Heart left ventricle (tissue), 16 donors: Measurements from ENCODE around the gene XXYLT1. TPM values are rescaled to one million over a fixed set of nuclear protein-coding genes. Genes with fewer than 3 reads are reported as not detected.
A peak's percentile ranks its signal among the peaks of the same experiment; 100 is the strongest.

Experiments
- ATAC-seq, 4 donors: fragments of 200-7000 bp; cut with Tn5 transposase; one replicate each; pipeline ENCODE4 v1.9.1; 2020 to 2022; ENCODE audit warnings: moderate library complexity in 4 of 4, mild to moderate bottlenecking in 3 of 4, moderate number of reproducible peaks in 1 of 4
- DNase-seq, 5 donors: peaks; one replicate each; pipeline ENCODE4 v3.0.0-alpha.2; 2020
- H3K27ac ChIP-seq, 12 donors: fragments of 200-600 bp; sonication (generic) in 4 of 12; one replicate each; pipeline versions ENCODE4 v1.5.0 to v1.8.0; 2016 to 2022; ENCODE audit warnings: mild to moderate bottlenecking in 2 of 12
- H3K27me3 ChIP-seq, 9 donors: fragments of 200-600 bp; sonication (generic) in 2 of 9; one replicate each; pipeline versions ENCODE4 v1.5.1 to v1.8.0; 2016 to 2022; ENCODE audit warnings: mild to moderate bottlenecking in 3 of 9
- H3K36me3 ChIP-seq, 9 donors: fragments of 200-600 bp; sonication (generic) in 2 of 9; one replicate each; pipeline versions ENCODE4 v1.5.0 to v1.8.0; 2018 to 2022; ENCODE audit warnings: mild to moderate bottlenecking in 2 of 9
- H3K4me1 ChIP-seq, 12 donors: fragments of 200-600 bp; sonication (generic) in 4 of 12; one replicate each; pipeline versions ENCODE4 v1.5.0 to v1.8.0; 2016 to 2022; ENCODE audit warnings: mild to moderate bottlenecking in 3 of 12
- H3K4me3 ChIP-seq, 12 donors: fragments of 200-600 bp; sonication (generic) in 4 of 12; one replicate each; pipeline versions ENCODE4 v1.5.0 to v1.8.0; 2017 to 2022; ENCODE audit warnings: mild to moderate bottlenecking in 9 of 12, moderate library complexity in 4 of 12
- H3K9me3 ChIP-seq, 12 donors: fragments of 200-600 bp; sonication (generic) in 4 of 12; one replicate each; pipeline versions ENCODE4 v1.5.0 to v1.8.0; 2016 to 2022; ENCODE audit warnings: mild to moderate bottlenecking in 1 of 12
- CTCF ChIP-seq, 12 donors: fragments of 200-600 bp; sonication (generic) in 4 of 12; IDR thresholded peaks; one replicate each; pipeline versions ENCODE4 v1.5.0 to v1.8.0; 2018 to 2022; ENCODE audit warnings: antibody characterized with exemption in 12 of 12, mild to moderate bottlenecking in 5 of 12
- POLR2A ChIP-seq, 2 donors: fragments of 450-650 bp; IDR thresholded peaks; one replicate each; pipeline ENCODE4 v1.6.1; 2017; ENCODE audit warnings: antibody characterized with exemption in 2 of 2, mild to moderate bottlenecking in 2 of 2, moderate library complexity in 2 of 2
- WGBS, 4 donors: extraction: QIAGEN DNeasy Blood & Tissue Kit in 2 of 4; methylation state at CpG; one replicate each; pipeline versions ENCODE4 v1.1.5 to v1.1.7; 2013 to 2018; 5-methylcytosine and 5-hydroxymethylcytosine counted together
- intact Hi-C, 10 donors: fragments of 100-400 bp; cut with DNase I; formaldehyde crosslinking; loops; one replicate each; pipeline versions ENCODE4 v1.11.1 to v1.14.2; 2022
- polyA plus RNA-seq, 2 donors: library from polyadenylated mRNA; stranded (reverse); fragments of 200-250 nt; gene quantifications; one replicate each; pipeline ENCODE4 v1.2.3, GENCODE V29; 2013
- total RNA-seq, 9 donors: library from RNA; depleted of rRNA in 2 of 9; stranded (reverse); fragments of >200 nt in 2 of 9; fragmentation: NEBNext Ultra II Directional in 3 of 9; extraction: Animal tissue kit (Norgen Biotek cat#: 25700) in 3 of 9; gene quantifications; one replicate each; pipeline versions ENCODE4 v1.1.0 to v1.2.4, GENCODE V29; 2016 to 2023
- donor health status: ischemic (EF 13 %, LVEDD 7.1; RV severe dilation, severe dysfunction).
- donor health status: healthy with polysubstance abuse.
- donor health status: DM: no; HTN: yes; CAD: no.
- donor health status: DM: no; HTN: no; CAD: no.
- donor health status: ischemic (EF 25% LVEDD 6.9; RV normal size, moderate dysfunction).
- donor health status: ischemic (EF 25% LVEDD 5.7; RV mildly dilated, moderate dysfunction).
- donor health status: healthy.
- donor health status: DM: yes; HTN: yes; CAD: no.
- donor health status: ischemic (EF 35%, LVEDD 5.7; RV mildly dilated, moderate dysfunction).
- donor health status: nonischemic (EF 11% LVEDD 7.7; RV severe dilation, severe dysfunction).
- donor health status: DM: yes; HTN: yes; CAD: no.
- donor health status: PGD.
- donor health status: ischemic (EF 29% LVEDD 5.4; RV normal size, mild dysfunction).
- donor health status: nonischemic (EF 23%, LVEDD 6.1; RV moderate dilation, normal function).

XXYLT1 gene
- total and polyA plus RNA-seq, 11 donors = 1.9 to 8.6 (median 4.8) TPM

- DNase-seq = peak in 1 of 5 donors; percentile 34
- WGBS, 4 donors = 56 to 76% (median 65%) methylated on average over 11 of the region's 11 CpGs
- no peaks in the 10 kb centered on the region for H3K36me3 ChIP-seq
- H3K4me3 ChIP-seq = no peak overlapping the region
- peak overlapping the region in 11 of 12 donors; percentile 41 to 92 (median 85) for H3K27ac ChIP-seq
- H3K27me3 ChIP-seq = no peaks in the 10 kb centered on the region
- no peak for TF ChIP-seq POLR2A (IDR thresholded peaks at IDR 0.05)
- TF ChIP-seq CTCF (IDR thresholded peaks at IDR 0.05) = no peak
- no peak for ATAC-seq
- intact Hi-C loops = loop anchor here in 5 of 10 donors (2.0 to 10.0 kb wide), 7 partner anchors 35 to 465 kb away; partner anchors contain the start of gene FAM43A (in 1 of the 5)
- peaks cover 14 to 98% (median 78%) of the 10 kb centered on the region in 12 donors for H3K4me1 ChIP-seq
- no peaks in the 10 kb centered on the region for H3K9me3 ChIP-seq
Observed at GRCh38 chr3:195151866-195152541, 119.0 kb downstream of the XXYLT1 start.

- Histone ChIP-seq H3K36me3 (no peaks in the 10 kb centered on the region), H3K27me3 (no peaks in the 10 kb centered on the region), H3K4me3 (no peak overlapping the region), H3K9me3 (no peaks in the 10 kb centered on the region), H3K4me1 (peaks cover 14 to 100% (median 76%) of the 10 kb centered on the region in 12 donors), H3K27ac (peak overlapping the region in 11 of 12 donors; percentile 41 to 92 (median 85))
- intact Hi-C loops = loop anchor here in 5 of 10 donors (2.0 to 10.0 kb wide), 7 partner anchors 34 to 464 kb away; partner anchors contain the start of gene FAM43A (in 1 of the 5)
- DNase-seq = no peak
- ATAC-seq = no peak
- TF ChIP-seq CTCF (IDR thresholded peaks at IDR 0.05) = no peak
- TF ChIP-seq POLR2A (IDR thresholded peaks at IDR 0.05) = no peak
- WGBS, 4 donors = 72 to 77% (median 75%) methylated on average over 3 of the region's 3 CpGs
Observed at GRCh38 chr3:195151402-195151801, 119.6 kb downstream of the XXYLT1 start.

- peaks cover 12 to 95% (median 67%) of the 10 kb centered on the region in 12 donors for H3K4me1 ChIP-seq
- H3K4me3 ChIP-seq = peak overlapping the region in 11 of 12 donors; percentile 11 to 54 (median 35)
- TF ChIP-seq POLR2A (IDR thresholded peaks at IDR 0.05) = no peak
- no peak for TF ChIP-seq CTCF (IDR thresholded peaks at IDR 0.05)
- peak overlapping the region; percentile 6 to 92 (median 82) for H3K27ac ChIP-seq
- DNase-seq = peak; percentile 81 to 91 (median 83)
- no peaks in the 10 kb centered on the region for H3K27me3 ChIP-seq
- 2 to 7% (median 5%) methylated on average over 19 to 20 of the region's 20 CpGs for WGBS, 4 donors
- intact Hi-C loops = loop anchor here in 5 of 10 donors (2.0 to 10.0 kb wide), 7 partner anchors 33 to 463 kb away; partner anchors contain the start of gene FAM43A (in 1 of the 5)
- peak; percentile 52 to 81 (median 78) for ATAC-seq
- H3K36me3 ChIP-seq = no peaks in the 10 kb centered on the region
- H3K9me3 ChIP-seq = no peaks in the 10 kb centered on the region
Observed at GRCh38 chr3:195150181-195151118, 120.5 kb downstream of the XXYLT1 start.
